NCI-H187 (cell line): ENCODE measurements around the gene MOGAT3.
"Not testable (repeated sequence)": the region's sequence is repeated elsewhere in the genome, so short reads cannot be mapped to it uniquely, and the experiment has no call there.

Source experiments
- DNase-seq, 2 experiments: peaks; one replicate each; lab custom pipeline; 2025; lab: John Stamatoyannopoulos, UW

MOGAT3 gene

DNA sequence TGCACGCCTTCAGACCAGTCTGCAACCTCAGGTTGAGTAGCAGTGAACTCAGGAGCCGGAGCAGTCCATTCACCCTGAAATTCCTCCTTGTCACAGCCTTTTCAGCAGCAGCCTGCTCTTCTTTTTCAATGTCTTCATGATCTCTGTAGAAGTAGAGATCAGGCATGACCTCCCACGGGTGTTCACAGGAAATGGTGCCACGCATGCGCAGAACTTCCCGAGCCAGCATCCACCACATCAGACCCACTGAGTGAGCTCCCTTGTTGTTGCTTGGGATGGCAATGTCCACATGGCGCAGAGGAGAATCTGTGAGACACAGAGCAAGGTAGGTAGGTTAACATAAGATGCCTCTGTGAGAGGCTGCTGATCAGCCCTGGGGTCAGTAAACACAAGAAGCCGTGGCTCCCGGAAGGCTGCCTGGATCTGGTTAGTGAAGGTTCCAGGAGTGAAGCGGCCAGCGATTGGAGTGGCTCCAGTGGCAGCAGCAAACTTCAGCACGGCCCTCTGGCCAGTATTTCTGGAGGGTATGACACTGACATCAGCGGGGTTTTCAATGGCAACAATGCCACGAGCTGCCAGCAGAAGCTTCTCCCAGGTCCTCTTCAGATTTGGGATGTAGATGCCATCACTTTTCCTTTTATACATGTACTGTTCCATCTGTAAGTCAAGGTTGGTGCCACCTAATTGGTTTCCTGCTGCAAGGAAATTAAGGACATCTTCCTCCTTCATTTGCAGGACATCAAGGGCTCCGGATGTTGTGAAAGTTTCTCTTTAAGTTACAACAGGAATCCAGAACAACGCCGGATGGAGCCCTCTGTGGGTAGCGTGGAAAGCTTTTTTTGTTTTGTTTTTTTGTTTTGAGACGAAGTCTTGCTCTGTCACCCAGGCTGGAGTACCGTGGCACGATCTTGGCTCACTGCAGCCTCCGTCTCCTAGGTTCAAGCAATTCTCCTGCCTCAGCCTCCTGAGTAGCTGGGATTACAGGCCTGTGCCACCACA, 3.2 kb upstream of the MOGAT3 start:
- DNase-seq = not testable (repeated sequence)

GRCh38 chr7:101202603-101202918, 1.7 kb upstream of the MOGAT3 start:
- no peak for DNase-seq

- DNase-seq = no peak
These were observed 1.1 kb upstream of the MOGAT3 start for GRCh38 chr7:101201695-101202602.

- no peak for DNase-seq
These were observed 353 bp downstream of the MOGAT3 start for GRCh38 chr7:101200504-101200861.

GRCh38 chr7:101199522-101199921, 1.3 kb downstream of the MOGAT3 start:
- not testable (repeated sequence) for DNase-seq

DNA sequence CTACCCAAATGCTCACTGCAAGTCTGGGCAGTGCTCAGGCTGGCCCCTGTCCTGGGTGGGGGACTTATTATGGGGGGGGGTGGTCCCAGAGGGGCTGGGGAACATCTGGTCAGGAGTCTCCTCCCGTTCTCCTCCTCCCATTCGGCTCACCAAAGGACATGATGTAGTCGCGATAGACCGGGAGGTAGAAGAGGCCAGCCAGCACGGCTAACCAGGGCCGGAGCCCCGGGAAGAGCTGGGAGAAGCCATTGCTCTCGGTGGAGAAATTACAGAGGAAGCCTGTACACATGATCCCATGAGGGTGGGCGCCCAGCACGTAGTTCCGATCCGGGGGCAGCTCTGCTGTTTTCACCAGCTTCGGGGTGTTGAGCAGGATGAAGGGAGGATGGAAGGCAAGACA, 2.4 kb downstream of the MOGAT3 start:
- no peak for DNase-seq

DNA sequence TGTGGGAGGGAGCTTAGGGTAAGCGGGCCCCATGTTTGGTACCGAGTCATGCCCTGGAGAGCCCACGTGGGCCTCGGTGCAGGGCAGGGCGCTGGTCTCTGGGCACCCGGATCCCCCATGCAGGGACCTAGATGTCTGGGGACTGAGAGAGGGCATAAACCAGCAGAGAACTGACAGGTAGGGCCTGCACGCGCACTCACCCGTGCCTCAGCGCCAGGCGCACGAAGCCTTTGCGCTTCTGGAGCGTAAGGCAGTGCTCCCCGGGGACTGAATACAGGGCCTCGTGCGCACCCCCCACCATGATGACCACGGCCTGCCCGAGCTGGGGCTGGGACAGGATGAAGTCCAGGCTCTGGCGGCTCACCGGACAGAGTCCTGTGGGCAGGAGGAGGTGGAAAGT, 2.8 kb downstream of the MOGAT3 start:
- DNase-seq = no peak

GRCh38 chr7:101195884-101196283, 5.0 kb downstream of the MOGAT3 start:
- DNase-seq = no peak

DNA sequence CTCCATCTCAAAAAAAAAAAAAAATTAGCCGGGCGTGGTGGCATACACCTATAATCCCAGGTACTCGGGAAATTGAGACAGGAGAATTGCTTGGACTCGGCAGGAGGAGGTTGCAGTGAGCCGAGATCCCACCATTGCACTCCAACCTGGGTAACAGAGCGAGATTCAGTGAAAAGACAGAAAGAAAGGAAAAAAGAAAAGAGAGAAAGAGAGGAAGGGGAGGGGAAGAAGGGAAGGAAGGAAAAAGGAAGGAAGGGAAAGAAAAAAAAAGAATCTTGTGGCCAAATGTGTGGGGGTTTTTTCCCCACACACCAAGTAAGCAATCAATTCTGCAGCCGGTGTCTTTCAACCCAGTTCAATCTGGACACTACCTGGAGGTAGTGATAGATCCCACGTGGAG, 11.7 kb downstream of the MOGAT3 start:
- no peak for DNase-seq

DNA sequence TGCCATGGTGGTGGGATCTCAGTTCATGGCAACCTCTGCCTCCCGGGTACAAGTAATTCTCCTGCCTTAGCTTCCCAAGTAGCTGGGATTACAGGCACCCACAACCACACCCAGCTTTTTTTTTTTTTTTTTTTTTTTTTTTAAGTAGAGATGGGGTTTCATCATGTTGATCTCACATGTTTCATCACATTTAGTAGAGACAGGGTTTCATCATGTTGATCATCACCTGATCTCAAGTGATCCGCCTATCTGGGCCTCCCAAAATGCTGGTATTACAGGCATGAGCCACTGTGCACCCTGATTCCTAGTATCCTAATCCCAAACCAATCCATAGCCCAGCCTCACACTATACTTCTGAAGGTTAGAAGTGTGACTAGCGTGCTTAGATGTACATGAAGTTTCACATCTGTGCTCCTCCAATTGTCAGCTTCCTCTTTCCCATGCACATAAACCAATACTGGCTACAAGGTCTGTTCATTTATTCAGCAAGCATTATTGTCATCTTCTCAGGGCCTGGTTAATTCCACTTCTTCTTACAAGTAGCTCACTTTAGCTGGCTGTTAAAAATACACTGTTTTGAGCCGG, 13.9 kb downstream of the MOGAT3 start:
- no peak for DNase-seq

GRCh38 chr7:101186194-101186593, 14.6 kb downstream of the MOGAT3 start:
- DNase-seq = no peak

DNA sequence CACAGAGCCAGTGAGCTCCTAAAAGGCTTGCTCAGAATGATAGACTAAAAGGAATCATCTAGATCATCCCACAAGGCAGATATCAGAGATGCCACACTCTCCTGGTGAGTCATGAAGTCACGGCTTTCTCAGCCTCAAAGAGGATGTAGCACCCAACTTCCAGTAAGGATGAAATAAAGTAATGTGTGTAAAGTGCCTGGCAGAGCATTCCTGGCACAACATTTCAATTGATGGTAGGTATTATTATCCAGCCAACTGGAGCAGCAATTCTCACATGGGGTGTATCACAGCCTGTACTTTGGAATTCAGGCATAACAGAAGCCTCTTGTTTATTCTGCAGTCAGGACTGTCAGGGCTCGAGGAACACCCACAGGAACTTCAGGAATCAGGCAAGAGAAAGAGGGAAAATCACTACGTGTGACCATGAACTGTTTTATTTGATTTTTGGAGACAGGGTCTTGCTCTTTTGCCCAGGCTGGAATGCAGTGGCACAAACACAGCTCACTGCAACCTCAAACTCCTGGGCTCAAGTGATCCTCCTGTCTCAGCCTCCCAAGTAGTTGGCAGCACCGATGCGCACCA, 15.5 kb downstream of the MOGAT3 start:
- DNase-seq = no peak

DNA sequence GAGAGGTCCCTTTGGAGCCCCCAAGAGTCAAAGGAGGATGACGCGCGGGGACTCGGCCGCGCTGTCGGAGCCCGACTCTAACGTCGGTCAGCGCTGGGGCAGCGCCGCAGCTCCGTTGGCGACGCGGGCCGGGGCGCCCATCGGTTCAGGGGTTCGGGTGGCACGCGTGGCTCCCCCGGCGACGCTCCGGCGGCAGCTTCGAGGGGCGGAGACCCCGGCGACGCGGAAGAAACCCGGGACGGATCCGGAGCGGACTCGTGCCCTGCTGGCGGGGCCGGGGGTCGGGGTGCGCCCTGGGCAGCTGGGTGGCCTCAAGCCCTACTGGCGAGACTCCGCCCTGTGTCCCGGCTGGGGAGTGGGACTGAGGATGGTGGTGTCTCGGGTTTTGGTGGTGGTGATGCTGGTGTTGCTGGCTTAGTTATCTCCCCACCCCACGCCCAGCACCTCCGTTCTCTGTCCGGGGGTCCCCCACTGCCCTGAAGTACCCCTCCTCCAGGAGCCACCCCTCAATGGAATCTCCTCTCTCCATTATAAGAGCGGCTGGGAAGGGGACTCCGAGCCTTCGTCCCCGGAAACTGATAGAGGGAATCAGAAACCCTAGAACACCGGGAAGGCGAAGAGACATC, 20.6 kb downstream of the MOGAT3 start, which contains the start of gene NAT16:
Gene NAT16, minus strand, starts transcription at position 164 of the 626 bp plus-strand sequence. CDS start 5,486 bp downstream, outside the sequence.
- DNase-seq = no peak

- no peak for DNase-seq
These were observed 21.1 kb downstream of the MOGAT3 start for GRCh38 chr7:101179713-101180112.

DNA sequence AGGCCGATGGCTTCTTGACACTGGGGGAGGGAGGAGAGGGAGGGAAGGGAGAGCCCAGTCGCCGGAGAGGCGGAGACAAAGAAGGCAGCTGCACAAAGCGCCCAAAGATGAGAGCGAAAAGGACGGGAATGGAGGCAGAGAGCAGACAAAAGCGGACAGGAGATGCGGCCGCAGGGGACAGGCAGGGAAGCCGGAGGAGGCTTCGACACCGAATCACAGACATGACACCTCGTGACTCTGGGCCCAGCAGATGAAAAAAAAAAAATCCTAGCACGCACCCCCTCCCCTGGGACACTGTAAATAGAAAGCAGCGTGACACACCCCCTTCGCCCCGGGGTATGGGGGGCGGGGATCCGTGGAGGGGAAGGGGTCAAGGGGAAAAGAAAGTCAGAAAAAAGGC, 21.7 kb downstream of the MOGAT3 start:
- DNase-seq = peak; percentile 38 to 63

DNA sequence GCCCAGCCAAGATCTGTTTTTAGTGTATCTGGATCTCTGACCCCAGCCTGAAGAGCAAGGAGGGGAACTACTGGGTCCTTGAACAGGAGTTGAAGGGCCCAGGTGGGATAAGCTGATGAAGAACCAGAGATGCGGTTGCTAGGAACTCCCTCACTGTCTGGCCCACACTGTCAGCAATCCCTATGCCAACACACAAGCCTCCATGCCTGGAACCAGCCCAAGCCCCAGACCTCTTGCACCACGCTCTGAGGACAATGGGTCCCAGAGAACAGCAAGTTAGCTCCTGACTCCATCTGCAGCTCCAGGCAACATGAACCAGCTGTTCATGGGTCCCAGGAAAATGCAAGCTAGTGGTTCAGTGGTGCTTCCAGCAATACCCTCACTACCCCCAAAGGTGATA, 23.2 kb downstream of the MOGAT3 start:
- DNase-seq = no peak

DNA sequence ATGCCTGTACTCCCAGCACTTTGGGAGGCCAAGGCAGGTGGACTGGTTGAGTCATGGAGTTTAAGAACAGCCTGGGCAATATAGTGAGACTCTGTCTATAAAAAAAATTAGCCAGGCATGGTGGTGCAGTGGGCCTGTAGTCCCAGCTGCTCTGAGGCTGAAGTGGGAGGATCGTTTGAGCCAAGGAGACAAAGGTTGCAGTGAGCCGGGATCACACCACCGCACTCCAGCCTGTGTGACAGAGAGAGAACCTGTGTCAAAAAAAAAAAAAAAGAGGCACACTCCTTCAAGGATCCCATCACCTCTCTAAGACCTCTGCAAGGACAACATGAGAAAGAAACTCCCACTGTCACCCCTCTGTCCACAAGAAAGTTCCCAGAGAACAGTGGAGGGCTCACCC, 25.2 kb downstream of the MOGAT3 start:
- no peak for DNase-seq

- DNase-seq = no peak
These were observed 26.4 kb downstream of the MOGAT3 start for GRCh38 chr7:101174322-101174854.

DNA sequence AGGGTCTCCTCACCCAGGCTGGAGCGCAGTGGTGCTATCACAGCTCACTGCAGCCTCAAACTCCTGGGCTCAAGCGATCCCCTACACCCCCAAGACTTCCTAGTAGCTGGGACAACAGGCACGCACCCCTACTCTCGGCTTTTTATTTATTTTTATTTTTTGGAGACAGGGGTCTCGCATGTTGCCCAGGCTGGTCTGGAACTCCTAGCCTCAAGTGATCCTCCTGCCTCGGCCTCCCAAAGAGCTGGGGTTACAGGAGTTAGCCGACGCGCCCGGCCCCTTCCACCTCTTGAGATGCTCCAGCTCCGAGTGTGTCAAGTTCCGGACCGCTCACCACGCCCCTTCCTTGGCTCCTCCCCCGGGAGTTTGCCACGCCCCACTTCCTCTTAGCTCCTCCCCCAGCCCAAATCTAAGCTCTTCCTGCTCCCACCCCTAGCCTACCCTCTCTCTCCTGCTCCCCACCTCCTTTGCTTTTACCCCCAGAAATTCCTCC, 27.0 kb downstream of the MOGAT3 start:
- DNase-seq = peak in 1 of 2 experiments; percentile 25

- DNase-seq = no peak
These were observed 27.7 kb downstream of the MOGAT3 start for GRCh38 chr7:101172854-101173751.
